Measurements from ENCODE around the gene ARHGEF12.
A peak's percentile ranks its signal among the peaks of the same experiment; 100 is the strongest.
"Not testable (repeated sequence)": the region's sequence is repeated elsewhere in the genome, so short reads cannot be mapped to it uniquely, and the experiment has no call there.

The ARHGEF12 gene

DNA sequence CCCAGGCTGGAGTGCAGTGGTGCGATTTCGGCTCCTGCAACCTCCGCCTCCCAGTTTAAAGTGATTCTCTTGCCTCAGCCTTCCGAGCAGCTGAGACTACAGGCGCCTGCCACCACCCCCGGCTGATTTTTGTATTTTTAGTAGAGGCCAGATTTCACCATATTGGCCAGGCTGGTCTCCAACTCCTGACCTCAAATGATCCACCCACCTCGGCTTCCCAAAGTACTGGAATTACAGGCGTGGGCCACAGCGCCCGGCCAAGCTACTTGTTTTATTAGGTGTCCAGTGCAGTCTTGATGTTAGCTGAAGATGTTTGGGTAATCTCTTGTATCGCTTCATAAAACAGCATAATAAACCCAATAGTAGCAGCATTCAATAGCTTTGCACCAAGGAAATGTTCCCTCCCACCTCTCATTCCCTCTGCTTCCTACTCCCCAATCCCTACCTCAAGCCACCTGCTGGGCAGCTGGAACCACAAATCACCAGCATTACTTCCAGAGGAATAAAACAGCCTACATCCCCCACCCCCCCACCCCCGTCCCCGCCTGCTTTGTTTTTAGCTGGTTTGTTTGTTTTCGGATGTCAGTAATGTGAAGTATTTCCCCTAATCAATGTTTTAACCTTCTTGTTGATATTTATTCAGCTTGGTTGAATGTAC, 164.3 kb downstream of the ARHGEF12 start:
- DNase-seq (ENCODE audit: low read depth in 2 of 2): no peak

DNA sequence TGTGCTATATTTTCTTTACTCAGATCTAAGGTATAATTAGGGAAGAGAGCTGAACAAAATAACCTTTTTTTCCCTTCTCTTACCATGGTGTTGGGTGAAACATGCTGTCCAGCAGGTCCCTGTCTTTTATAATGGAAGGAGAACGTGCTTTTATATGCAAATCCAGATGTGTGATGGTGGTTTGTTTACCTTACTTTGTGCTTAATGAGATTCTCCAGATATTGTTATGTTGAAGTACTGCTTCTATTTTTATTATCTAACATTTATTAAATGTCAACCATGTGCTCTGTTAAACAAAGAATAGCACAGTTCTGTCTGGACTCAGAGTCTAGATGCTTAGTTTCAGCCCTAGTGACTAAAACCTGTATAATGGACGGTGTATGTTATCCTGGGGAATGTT, 165.2 kb downstream of the ARHGEF12 start:
- DNase-seq (ENCODE audit: low read depth in 2 of 2): no peak

DNA sequence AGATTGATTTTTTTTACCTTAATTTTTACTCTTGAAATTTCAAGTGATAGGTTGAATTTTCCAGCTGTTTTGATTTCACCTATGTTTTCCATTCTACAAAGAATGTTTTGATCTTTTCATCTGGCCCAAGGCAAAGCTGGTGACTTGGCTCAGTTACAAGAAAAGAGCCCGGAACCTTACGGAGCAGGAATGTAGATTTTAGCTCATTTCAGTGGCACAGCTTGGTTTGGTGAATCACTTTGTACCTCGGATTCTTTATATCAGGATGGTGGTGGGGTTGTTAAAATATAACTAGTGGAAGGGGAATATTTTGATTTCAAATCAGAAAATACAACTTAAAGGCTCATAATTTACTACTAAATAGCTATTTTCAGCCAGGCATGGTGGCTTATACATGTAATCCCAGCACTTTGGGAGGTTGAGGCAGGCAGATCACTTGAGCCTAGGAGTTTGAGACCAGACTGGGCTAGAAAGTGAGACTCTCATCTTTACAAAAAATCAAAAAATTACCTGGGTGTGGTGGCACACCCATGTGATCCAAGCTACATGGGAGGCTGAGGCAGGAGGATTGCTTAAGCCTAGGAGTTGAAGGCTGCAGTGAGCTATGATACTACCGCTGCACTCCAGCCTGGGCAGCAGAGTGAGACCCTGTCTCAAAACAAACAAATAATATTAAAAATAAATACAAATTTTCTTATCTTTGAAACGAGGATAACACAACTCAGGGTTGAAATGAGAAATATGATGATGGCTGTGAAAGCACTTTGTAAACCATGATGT, 166.0 kb downstream of the ARHGEF12 start:
- DNase-seq (ENCODE audit: low read depth in 2 of 2): no peak

DNA sequence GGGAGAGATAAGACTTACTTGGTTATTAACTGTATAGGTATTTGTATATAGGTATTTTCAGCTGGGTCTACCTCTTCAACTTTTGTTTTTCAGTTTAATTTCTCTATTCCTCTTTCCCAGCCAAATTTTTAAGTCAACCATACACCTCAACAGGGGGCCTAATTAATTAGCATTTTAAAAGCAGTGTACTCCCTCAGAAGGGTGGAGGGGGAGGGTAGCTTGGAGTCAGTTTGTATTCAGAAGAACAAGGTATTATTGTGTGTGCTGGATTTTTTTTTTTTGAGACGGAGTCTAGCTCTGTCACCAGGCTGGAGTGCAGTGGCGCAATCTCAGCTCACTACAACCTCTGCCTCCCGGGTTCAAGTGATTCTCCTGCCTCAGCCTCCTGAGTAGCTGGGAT, 167.3 kb downstream of the ARHGEF12 start:
- not testable (repeated sequence) for DNase-seq (ENCODE audit: low read depth in 2 of 2)

DNA sequence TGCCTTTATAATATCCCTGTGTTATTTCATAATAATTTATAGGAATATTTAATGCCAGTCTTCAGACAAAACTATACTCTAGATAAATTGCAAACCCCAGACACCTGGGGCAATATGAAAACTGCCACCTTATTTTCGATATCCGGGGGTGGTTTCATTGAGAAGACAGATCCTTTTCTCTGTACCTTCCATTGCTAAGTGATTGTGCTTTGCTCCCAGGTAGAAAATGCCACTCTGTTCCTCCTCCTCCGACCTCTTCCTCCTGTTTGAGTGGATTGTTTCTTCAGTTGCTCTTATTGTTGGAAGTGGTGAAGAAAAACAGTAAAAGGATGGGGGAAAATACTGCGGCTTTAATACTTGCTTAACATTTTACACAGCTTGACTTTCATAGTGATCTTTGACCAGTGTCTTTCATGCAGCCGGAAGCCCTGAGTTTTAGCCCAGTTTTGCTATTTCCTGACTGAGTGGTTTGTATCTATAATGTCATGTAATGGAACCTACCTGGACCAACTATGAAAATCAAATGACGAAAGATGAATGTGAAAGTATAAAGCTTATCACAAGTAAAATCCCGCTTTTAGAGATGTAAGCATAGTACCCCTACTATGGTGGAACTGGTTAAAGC, 169.7 kb downstream of the ARHGEF12 start:
- DNase-seq (ENCODE audit: low read depth in 2 of 2): no peak

DNA sequence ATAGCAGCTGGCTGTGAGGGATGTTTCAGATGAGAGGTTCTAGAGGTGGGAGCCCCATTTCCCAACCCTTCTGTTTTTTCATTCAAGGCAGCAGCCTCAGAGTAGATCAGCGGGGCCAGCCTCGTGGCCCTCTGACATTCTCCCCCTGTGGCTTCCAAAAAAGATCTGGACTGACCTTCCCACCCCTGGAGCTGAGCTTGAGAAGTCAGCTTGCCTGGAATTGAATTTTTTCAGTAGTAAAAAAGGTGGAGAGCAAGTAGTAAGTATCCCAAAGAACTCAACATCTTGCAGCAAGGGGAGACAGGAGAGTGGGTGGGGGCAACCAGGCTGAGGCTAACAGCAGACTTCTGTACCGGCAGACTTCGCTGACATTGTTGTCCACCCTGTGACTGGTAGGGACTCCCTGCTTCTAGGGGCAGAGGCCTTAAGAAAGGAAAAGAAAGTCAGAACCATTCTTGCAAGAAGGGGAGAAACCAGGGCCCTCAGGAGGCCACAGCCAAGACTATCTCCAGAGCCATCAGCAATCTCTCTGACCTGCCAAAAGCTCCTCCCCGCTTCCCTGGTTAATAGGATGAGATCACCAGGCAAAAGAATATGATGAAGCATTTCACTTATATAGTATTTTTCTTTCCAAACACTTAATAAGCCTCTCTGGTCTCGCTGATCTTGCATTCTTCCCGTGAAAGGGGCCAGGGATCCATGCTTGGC, 173.3 kb downstream of the ARHGEF12 start:
- no peak for DNase-seq (ENCODE audit: low read depth in 2 of 2)

DNA sequence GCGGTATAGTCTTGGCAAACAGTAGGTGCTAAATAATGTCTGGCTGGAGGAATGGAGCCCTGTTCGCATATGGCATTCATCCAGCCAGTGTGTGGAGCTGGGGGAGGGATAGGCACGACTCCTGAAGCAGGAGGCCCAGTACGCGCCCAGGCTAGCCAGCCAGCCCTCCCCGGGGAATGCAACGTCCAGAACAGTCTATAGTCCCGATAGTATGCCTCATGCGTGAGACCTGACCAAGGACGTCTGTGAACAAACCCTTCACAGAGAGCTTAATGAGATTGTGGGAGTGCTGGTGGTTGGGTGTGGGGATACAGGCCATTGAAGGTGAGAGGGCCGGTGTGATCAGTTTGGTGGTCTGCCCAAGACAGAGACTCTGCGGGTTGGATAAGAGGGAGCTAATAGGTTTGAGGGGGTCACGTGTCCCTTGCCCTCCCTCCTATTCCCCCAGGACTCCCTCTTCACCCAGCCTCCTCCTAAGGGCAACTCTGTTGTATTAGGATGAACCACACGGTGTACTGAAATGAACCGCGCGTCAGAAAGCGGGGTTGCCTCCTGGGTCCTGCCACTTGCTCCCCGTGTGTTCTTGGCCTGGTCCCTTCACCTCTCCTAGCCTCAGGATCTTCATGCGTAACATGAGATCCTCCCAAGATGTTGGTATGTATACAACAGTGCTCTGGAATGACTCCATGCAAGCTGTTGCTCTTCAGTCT, 174.3 kb downstream of the ARHGEF12 start:
- no peak for DNase-seq (ENCODE audit: low read depth in 2 of 2)

DNA sequence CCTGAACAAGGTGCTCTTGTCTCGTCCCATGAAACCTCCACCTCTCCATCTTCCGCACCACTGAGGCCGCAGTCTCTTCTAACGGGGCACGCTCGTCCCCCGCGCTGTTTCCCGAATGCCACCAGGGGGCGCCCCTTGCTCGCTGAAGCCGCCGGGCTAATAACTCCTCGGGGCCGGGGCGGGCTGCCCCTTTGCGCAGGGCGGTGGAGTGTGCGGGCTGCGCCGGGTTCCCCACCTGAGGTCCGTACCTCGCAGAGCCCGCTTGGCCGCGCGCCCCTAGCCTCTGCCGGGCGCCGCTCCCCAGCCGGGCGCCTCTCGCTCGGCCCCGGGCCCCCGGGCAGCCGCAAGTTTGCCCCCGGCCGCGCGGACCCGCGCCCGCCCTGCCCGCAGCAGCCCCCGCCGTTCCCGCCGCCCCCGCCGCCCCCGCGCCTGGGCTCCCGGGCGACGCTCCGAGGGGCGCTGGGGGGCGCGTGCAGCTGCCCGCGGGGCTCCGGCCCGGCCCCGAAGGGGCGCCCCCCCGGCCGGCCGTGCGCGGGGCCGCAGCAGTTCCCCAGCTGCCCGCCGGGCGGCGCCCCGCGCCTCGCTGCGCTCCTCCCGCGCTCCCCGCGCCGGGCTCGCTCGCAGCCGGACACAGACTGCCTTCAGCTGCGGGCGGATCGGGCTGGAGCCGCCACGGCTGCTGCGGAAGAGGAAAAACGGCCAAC, 175.1 kb downstream of the ARHGEF12 start, which contains the start of gene GRIK4:
GRIK4 (plus strand) TSS at position 633 of the 704 bp plus-strand sequence. CDS start 148,571 bp downstream, outside the sequence.
- peak; percentile 70 to 73 for DNase-seq (ENCODE audit: low read depth in 2 of 2)

DNA sequence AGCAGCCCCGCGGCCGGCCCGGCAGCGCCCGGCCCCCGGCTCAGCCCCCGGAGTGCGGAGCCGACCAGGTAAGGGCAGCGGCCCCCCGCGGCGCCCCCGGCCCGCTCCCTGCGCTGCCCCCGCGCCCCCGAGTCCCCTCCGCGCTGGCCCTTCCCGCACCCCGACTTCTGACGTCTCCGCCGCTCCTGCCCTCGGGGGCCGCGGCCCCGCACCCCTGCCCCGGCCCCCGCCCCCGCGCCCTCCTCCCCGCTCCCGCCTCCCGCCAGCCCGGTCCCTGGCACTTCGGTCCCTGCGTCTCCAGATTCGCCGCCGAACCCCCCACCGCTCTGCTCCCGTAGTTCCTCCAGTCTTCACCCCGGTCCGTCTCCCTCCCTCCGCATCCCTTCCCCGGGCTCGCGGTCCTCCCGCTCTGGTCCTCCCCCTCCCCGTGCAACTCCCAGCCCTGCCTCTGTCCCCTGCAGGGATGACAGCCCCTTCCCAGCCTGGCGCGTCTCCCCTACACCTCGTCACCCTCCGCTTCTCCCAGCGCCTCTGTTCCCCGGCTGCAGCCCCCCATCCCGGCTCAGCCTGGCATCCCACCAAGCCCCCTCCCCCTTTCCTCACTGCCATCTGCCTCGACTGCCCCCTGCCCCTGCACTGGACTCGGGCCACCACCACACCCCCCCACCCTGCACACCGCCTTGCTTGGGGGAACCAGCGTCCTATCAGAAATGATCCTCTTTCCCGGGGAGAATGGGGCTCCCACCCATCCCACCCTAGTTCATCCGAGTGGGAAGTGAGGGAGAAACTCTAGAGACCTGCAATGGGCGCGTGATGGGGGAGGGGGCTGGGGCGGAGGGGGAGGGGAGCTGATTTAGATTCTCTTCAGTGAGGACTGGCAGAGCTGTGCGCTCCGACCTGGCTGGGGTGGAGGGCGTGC, 175.9 kb downstream of the ARHGEF12 start:
- DNase-seq (ENCODE audit: low read depth in 2 of 2): no peak

DNA sequence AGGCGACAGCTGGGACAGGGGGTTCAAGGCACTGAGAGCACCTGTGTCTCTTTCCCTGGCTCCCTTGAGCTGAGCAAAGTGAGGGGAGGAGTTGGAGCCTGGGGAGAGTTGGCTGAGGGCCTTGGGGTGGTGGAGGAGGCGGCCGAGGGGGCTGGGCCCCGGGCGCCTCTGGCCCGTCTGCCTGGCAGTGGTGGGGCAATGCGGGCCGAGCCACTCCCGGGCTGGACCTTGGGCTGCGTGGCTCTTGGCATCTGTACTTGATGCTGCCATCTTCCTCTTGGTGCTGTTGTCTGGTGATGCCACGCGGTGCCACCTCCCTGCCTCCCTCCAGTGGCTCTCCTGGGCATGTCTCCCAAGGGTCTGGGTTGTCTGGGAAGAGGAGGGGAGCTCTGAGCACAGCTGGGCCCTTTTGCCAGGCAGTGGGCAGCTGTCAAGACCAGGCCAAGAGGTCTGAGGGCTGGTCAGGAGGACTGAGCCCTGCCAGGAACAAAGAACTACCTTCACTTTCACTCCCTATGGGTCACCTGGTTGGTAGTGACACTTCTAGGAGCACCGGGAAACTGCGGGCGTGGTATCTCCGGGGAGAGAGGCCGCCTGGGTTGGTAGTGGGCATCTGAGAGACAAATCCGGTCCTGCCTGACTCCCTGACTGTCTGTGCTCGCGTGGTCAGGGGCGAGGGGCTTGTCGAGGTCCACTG, 176.7 kb downstream of the ARHGEF12 start:
- no peak for DNase-seq (ENCODE audit: low read depth in 2 of 2)

DNA sequence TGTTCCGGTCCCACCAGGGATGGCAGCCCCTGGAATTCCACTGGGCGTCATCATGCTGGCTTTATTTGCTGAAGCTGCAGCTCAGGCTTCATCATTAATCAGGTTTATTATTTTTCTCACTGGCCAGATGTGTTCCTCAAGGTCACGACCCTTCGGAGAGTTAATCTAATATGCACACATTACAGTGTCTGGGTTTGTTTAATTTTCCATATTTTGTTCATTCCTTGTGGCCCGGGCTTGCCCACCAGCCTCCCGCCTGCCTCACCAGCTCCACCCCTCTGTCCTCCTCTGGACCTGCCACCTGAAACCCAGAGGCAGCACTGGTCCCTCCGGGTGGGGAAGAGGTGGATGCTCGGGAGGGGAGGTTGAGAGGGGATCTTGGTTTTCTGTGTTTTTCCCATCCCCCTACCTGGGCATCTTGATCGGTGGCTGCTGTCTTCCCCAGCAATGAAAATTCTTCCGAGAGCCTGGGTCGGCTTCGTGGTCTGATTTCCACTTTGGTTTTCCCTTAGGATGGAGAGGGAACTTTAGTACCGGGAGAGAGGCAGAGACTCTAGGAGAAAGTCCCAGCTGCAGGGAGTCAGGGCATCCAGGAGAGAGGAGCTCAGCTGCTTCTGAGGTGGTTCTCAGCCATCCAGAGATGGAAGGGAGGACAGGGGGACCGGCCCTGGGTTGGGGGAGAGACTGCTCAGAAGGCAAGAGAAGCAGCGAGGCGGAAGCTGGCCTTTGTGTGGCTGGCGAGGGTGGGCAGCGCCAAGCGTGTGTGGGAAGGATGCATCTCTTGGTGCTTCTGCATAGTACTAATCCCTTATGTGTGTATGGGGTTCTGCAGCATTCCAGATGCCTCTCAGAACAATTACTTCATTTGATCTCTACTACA, 177.5 kb downstream of the ARHGEF12 start:
- DNase-seq (ENCODE audit: low read depth in 2 of 2): no peak

DNA sequence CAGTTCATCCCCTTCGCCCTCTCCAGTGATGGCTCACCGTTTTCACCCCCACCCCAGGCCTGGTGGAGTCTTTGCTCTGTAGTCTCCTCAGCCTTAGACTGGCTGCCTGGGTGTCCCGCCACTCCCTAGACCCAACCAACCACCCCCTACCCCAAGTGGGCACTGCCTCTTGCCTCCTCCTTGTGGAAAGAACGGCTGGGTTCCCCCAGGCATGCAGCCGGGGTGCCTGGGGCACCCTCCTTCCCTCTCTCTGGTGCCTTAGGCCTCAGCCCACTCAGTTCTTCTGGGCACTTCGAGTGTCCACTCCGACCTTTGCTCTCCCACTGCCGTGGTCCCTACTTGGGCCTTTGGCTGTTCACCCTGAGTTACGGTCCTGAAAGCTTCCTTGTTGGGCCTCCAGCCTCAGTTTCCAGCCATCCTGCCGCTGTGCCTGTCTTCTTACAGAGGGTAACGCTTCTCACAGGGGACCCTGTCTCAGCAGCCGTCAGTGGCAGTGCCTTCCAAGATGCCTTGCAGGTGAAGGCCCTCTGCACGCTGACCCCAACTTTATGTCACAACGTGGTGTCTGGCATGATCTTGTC, 178.4 kb downstream of the ARHGEF12 start:
- no peak for DNase-seq (ENCODE audit: low read depth in 2 of 2)

DNA sequence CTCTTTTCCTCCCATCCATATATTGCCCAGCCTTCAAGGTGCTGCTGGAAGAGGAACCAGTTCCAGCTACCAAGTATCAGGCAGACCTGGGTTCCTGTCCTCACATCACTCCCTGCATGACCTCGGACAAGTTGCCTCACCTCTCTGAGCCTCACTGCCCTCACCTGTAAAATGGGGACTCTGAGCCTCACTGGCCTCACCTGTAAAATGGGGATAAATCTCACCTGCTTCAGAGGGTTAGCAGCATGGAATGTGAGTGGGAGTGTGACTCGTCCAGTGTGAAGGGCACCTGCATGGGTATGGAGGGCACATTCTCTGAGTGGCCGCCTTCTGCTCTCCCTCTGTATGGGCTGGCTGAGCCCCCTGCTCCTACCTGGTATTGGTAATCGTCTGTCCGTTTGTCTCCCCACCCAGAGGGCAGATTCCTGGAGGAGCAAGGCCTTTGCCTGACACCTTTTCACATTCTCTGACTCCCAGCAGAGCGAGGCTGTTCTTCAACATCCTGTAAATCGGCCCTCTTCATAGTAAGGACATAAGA, 179.0 kb downstream of the ARHGEF12 start:
- no peak for DNase-seq (ENCODE audit: low read depth in 2 of 2)

DNA sequence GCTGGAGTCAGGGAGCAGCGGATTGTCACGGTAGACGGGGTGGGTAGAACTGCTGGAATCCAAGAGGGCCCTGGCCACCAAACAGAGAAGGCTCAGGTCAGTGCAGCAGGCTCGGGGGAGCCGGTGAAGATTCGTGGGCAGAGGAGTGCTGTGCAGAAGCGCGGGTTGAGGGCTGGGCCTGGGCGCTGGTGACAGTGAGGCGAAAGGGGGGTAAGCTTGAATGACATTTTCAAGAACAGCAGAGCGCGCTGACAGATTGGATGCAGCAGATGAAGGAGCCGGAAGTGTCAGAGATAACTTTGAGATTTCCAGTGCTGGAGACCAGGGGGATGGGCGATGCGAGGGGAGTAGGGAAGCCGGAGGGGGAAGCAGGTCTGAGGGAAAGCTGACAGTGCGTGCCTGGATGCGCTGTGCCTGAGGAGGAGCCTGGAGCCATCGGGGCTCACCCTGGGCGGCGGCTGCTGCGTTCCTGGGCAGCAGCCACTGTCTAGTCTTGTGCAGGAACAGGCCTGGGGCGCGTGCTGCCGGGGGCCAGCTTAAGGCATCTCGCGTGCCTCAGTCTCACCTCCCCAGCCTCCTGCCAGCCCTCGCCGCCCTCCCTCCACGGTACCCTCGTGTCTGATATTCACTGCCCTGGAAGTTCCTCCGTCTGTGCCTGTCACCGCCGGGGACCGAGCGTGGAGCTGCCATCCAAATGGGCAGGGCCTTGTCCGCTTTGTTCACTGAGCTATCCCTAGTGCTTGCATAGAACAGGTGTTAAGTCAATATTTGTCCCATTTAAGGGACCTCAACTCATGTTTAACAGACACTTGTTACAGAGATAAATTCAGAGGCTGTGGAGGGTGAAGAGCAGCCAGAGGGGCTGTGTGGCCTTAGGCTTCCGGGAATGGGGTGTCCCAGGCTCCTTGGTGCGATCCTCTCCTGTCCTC, 180.5 kb downstream of the ARHGEF12 start:
- DNase-seq (ENCODE audit: low read depth in 2 of 2): no peak

DNA sequence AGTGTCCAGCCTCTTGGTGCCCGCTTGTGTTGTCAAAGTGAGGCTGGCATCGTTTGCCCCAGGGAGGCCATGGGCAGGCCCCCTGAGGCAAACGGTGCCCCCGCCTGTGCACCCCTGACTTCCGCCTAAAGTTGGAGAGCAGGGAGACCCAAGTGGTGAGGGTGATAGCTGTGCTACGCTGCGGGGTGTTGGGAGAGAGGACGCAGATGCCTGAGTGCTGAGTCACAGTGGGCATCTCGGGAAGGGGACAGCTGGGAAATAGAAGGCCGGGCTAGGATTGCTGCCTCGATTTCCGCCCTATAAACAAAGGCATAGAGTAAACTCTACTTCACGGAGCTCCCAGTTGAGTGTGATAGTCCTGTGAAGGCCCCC, 181.2 kb downstream of the ARHGEF12 start:
- no peak for DNase-seq (ENCODE audit: low read depth in 2 of 2)

DNA sequence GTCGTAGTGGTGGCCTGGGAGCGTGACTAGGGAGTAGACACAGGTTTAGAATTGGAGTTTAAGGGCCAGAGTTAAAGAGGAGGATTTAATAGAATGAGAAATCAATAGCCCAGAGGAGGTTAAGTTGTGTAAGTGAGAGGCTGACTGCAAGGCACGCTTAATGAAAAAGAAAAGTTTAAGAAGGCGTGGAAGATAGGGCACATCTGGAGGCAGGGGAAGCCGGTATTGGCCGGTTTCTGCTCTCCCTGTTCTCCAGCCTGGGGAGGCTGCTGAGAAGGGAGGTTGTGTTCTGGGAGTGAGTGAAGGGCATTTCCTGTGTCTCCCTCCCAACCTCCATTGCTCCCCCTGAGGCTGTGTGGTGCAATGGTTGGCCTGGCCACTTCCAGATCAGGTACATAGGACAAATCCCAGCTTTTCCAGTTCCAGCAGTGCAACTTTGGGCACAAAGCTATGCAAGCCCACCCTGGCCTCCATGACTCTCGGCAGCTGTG, 181.6 kb downstream of the ARHGEF12 start:
- DNase-seq (ENCODE audit: low read depth in 2 of 2): no peak
